CD4-positive, alpha-beta memory T cell (primary cell): Measurements from ENCODE around the gene FSTL3. TPM values are rescaled to one million over a fixed set of nuclear protein-coding genes. Genes with fewer than 3 reads are reported as not detected.

Experiments
- CTCF ChIA-PET: fragments of 350-600 bp; sonication (Branson Sonifier 250); formaldehyde crosslinking; loops from one replicate; lab custom pipeline; 2021; ENCODE audit warnings: inconsistent platforms; ENCODE audit not compliant: partially characterized antibody; lab: Charles Lee
- POLR2A ChIA-PET: fragments of 350-600 bp; sonication (Branson Sonifier 250); formaldehyde crosslinking; loops from one replicate; lab custom pipeline; 2021; ENCODE audit not compliant: partially characterized antibody; lab: Charles Lee
- DNase-seq, 5 donors: peaks; one replicate each; pipeline versions ENCODE4 v3.0.0 to v3.0.0-alpha.2; 2020 to 2022; ENCODE audit warnings: mixed read lengths in 1 of 5
- H3K27ac ChIP-seq: one replicate; pipeline ENCODE4 v1.7.0; 2013; ENCODE audit warnings: low read depth, low read length
- H3K27me3 ChIP-seq: 2 replicates; pipeline ENCODE4 v1.7.0; 2013; ENCODE audit warnings: mild to moderate bottlenecking, low read length, moderate library complexity; ENCODE audit not compliant: insufficient read depth
- H3K36me3 ChIP-seq: 2 replicates; pipeline ENCODE4 v1.7.0; 2013; ENCODE audit warnings: mild to moderate bottlenecking, low read length, moderate library complexity; ENCODE audit not compliant: insufficient read depth
- H3K4me1 ChIP-seq: 2 replicates; pipeline ENCODE4 v1.7.0; 2013; ENCODE audit warnings: mild to moderate bottlenecking, low read length, moderate library complexity; ENCODE audit not compliant: insufficient read depth
- H3K4me3 ChIP-seq, 2 donors: one replicate each; pipeline ENCODE4 v1.7.0; 2013; ENCODE audit warnings: low read length in 2 of 2, mild to moderate bottlenecking in 1 of 2
- H3K9me3 ChIP-seq, 2 donors: one replicate each; pipeline ENCODE4 v1.7.0; 2013; ENCODE audit warnings: low read length in 2 of 2, control low read depth in 1 of 2; ENCODE audit not compliant: control insufficient read depth in 1 of 2
- H3K27ac Mint-ChIP-seq, 7 donors: one replicate each; pipeline ENCODE4 v1.8.0; 2020 to 2021; ENCODE audit warnings: mixed read lengths in 7 of 7, mild to moderate bottlenecking in 6 of 7, inconsistent platforms in 3 of 7, moderate library complexity in 3 of 7
- H3K27me3 Mint-ChIP-seq, 2 donors: one replicate each; pipeline ENCODE4 v1.8.0; 2020 to 2021; ENCODE audit warnings: mixed read lengths in 2 of 2
- H3K36me3 Mint-ChIP-seq, 2 donors: one replicate each; pipeline ENCODE4 v1.8.0; 2020 to 2021; ENCODE audit warnings: mixed read lengths in 2 of 2, inconsistent platforms in 1 of 2, mild to moderate bottlenecking in 1 of 2
- H3K4me1 Mint-ChIP-seq, 4 donors: one replicate each; pipeline ENCODE4 v1.8.0; 2020 to 2021; ENCODE audit warnings: mixed read lengths in 4 of 4, mild to moderate bottlenecking in 1 of 4
- H3K4me3 Mint-ChIP-seq, 8 donors: one replicate each; pipeline ENCODE4 v1.8.0; 2020 to 2021; ENCODE audit warnings: mixed read lengths in 8 of 8, mild to moderate bottlenecking in 7 of 8, moderate library complexity in 6 of 8, inconsistent platforms in 3 of 8
- H3K9me3 Mint-ChIP-seq, 8 donors: one replicate each; pipeline ENCODE4 v1.8.0; 2020 to 2021; ENCODE audit warnings: mixed read lengths in 8 of 8, mild to moderate bottlenecking in 5 of 8, inconsistent platforms in 3 of 8, moderate library complexity in 1 of 8
- intact Hi-C: fragments of 100-400 bp; cut with micrococcal nuclease; formaldehyde crosslinking; loops from one replicate; pipeline ENCODE4 v1.15.1; 2023
- polyA plus RNA-seq, 2 donors: library from polyadenylated mRNA; unstranded; fragments of 300-500 nt; fragmentation: Illumina TruSeq; gene quantifications; one replicate each; pipeline ENCODE4 v1.2.3, GENCODE V29; 2021
- total RNA-seq, 2 experiments: library from RNA; stranded (reverse); gene quantifications; one replicate each; pipeline ENCODE4 v1.2.3, GENCODE V29; 2021

Gene FSTL3
- total and polyA plus RNA-seq, 4 experiments from 2014 or later = 2.0 to 3.4 (median 2.5) TPM

- H3K27ac Mint-ChIP-seq = peak overlapping the region in 6 of 7 donors; percentile 36 to 100 (median 60)
- H3K4me3 Mint-ChIP-seq = peak overlapping the region in 5 of 8 donors; percentile 17 to 54 (median 40)
- Histone ChIP-seq H3K27ac (peak overlapping the region; percentile 40), H3K4me3 (no peak overlapping the region), H3K27me3 (no peaks in the 10 kb centered on the region), H3K36me3 (peaks cover 27% of the 10 kb centered on the region), H3K9me3 (no peaks in the 10 kb centered on the region), H3K4me1 (peaks cover 67% of the 10 kb centered on the region)
- POLR2A ChIA-PET = interaction anchor here (0.6 to 1.7 kb wide), 5 partner anchors 14 to 73 kb away, joined by 3 to 6 read pairs (median 4); partner anchors contain the start of gene POLRMT
- peaks cover 22 to 66% (median 51%) of the 10 kb centered on the region in 4 donors for H3K4me1 Mint-ChIP-seq
- peaks cover 0 to 3% of the 10 kb centered on the region in 2 donors for H3K27me3 Mint-ChIP-seq
- intact Hi-C loops = no loop called here
- peaks cover 0 to 2% (median 0%) of the 10 kb centered on the region in 8 donors for H3K9me3 Mint-ChIP-seq
- CTCF ChIA-PET = no interaction called here
- no peak for DNase-seq
- peaks cover 3 to 41% of the 10 kb centered on the region in 2 donors for H3K36me3 Mint-ChIP-seq
Observed at GRCh38 chr19:656751-657559, 19.2 kb upstream of the FSTL3 start.

GRCh38 chr19:657611-658010 lies 18.6 kb upstream of the FSTL3 start:
- CTCF ChIA-PET = no interaction called here
- Histone ChIP-seq H3K27ac (peak overlapping the region; percentile 40), H3K36me3 (peaks cover 20% of the 10 kb centered on the region), H3K9me3 (no peaks in the 10 kb centered on the region), H3K4me1 (peaks cover 67% of the 10 kb centered on the region), H3K4me3 (no peak overlapping the region), H3K27me3 (no peaks in the 10 kb centered on the region)
- Mint-ChIP-seq H3K27ac (peak overlapping the region in 5 of 7 donors; percentile 24 to 100 (median 57)), H3K27me3 (peaks cover 0 to 3% of the 10 kb centered on the region in 2 donors), H3K9me3 (peaks cover 0 to 2% (median 0%) of the 10 kb centered on the region in 8 donors), H3K4me1 (peaks cover 22 to 67% (median 51%) of the 10 kb centered on the region in 4 donors), H3K36me3 (peaks cover 3 to 43% of the 10 kb centered on the region in 2 donors), H3K4me3 (peak overlapping the region in 3 of 8 donors; percentile 13 to 25 (median 17))
- intact Hi-C loops = no loop called here
- no peak for DNase-seq
- POLR2A ChIA-PET = interaction anchor here (0.9 kb wide), 1 partner anchor 73 kb away, joined by 3 read pairs; no protein-coding TSS in a partner anchor

DNA sequence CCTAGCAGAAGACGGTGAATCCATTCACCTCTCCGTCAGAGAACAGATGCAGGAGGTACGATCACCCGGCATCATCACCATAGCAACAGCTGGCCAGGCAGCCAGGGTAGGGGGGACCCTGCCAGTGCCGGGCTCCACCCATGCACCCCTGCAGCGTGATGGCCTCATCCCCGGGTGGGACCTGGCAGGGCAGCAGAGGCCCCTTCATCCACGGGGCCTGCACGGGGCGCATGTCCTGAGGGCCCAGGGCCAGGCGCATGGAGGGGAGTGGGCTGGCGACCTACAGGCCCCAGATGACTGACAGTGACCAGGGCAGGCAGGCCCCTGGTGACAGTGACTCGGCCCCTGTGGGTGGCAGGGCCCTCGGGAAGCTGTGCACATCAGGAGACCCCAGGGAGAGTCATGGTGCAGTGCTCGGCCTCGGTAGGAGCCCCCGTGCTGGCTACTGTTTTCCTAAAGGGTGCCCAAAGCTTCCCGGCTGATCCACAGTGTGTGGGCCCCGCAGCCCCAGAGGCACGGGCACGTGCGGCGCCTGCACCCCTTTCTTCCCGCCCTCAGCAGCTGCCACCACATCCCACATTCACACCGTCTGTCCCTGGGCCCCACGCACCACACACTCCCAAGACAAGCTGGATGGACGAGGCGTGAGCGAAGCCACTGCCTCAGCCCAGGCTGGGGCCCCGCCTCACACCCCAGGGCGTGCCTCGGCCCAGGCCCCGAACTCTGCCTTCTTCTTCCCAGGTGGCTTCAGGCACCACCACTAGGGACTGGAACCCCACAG lies 17.9 kb upstream of the FSTL3 start:
- no peak for DNase-seq
- ChIA-PET POLR2A (interaction anchor here (0.6 to 6.1 kb wide), 4 partner anchors 21 to 47 kb away, joined by 4 to 54 read pairs (median 30); partner anchors contain the start of gene POLRMT), CTCF (no interaction called here)
- Mint-ChIP-seq H3K4me1 (peaks cover 22 to 68% (median 51%) of the 10 kb centered on the region in 4 donors), H3K27ac (peak overlapping the region; percentile 32 to 100 (median 71)), H3K27me3 (peaks cover 0 to 3% of the 10 kb centered on the region in 2 donors), H3K4me3 (peak overlapping the region in 5 of 8 donors; percentile 21 to 63 (median 48)), H3K9me3 (peaks cover 0 to 2% (median 0%) of the 10 kb centered on the region in 8 donors), H3K36me3 (peaks cover 3 to 43% of the 10 kb centered on the region in 2 donors)
- Histone ChIP-seq H3K9me3 (no peaks in the 10 kb centered on the region), H3K27me3 (no peaks in the 10 kb centered on the region), H3K4me3 (no peak overlapping the region), H3K27ac (peak overlapping the region; percentile 96), H3K4me1 (peaks cover 65% of the 10 kb centered on the region), H3K36me3 (peaks cover 14% of the 10 kb centered on the region)
- intact Hi-C loops = no loop called here

DNA sequence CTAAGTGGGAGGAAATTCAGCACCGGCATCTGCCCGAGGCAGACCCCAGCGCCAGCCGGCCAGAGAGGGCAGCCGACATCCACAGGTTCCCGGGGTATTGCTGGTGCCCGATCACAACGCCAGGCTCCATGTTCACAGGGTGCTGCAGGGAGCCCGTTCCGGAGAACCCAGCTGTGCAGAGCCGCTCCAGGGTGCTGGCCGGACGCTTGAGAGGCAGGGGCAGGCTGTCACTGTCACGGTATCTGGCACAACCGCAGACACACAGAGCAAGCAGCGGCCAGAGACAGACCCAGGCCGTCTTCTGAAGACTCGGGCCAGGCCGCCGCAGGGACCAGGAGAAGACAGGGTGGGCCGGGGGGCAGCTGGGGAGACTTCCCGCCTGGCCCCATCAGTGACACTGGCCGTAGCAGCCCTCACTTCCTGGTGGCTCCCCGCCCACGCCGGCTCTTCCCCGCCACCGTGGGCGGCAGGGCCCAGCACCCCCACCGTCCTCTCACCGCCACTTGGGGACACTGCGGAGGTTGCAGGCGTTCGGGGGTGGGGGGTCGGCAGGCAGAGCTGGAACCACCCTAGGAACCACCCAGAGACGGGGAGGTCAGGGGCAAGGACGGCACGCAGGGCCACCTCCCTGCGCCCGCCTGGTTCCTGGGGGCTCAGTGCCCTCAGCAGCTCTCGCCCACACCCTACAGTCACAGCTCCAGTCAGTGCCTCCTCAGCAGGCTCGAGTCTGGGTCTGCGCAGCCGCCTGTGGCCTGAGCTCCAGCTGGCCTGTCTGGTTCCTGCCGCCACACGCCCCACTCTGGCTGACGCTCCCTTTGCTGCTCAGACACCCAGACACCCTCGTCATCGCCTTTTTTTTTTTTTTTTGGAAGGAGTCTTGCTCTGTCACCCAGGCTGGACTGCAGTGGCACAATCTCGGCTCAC lies 17.0 kb upstream of the FSTL3 start:
- peaks cover 24 to 75% (median 52%) of the 10 kb centered on the region in 4 donors for H3K4me1 Mint-ChIP-seq
- peaks cover 3 to 39% of the 10 kb centered on the region in 2 donors for H3K36me3 Mint-ChIP-seq
- Histone ChIP-seq H3K4me1 (peaks cover 64% of the 10 kb centered on the region), H3K36me3 (peaks cover 6% of the 10 kb centered on the region), H3K27ac (peak overlapping the region; percentile 96), H3K9me3 (no peaks in the 10 kb centered on the region), H3K27me3 (no peaks in the 10 kb centered on the region), H3K4me3 (peak overlapping the region in 1 of 2 donors; percentile 83)
- ChIA-PET CTCF (no interaction called here), POLR2A (interaction anchor here (0.6 to 6.1 kb wide), 6 partner anchors 9 to 148 kb away, joined by 3 to 54 read pairs (median 24); partner anchors contain the start of gene POLRMT)
- peaks cover 0 to 4% (median 0%) of the 10 kb centered on the region in 8 donors for H3K9me3 Mint-ChIP-seq
- H3K4me3 Mint-ChIP-seq = peak overlapping the region; percentile 94 to 100 (median 98)
- H3K27ac Mint-ChIP-seq = peak overlapping the region; percentile 97 to 100 (median 99)
- intact Hi-C loops = no loop called here
- peaks cover 0 to 3% of the 10 kb centered on the region in 2 donors for H3K27me3 Mint-ChIP-seq
- DNase-seq = peak; percentile 43 to 87 (median 50)

- POLR2A ChIA-PET = interaction anchor here (0.5 to 6.1 kb wide), 19 partner anchors 12 to 543 kb away, joined by 3 to 54 read pairs (median 4); partner anchors contain the start of genes ARHGAP45, CDC34, FGF22 and POLRMT
- H3K27ac Mint-ChIP-seq = peak overlapping the region; percentile 97 to 100 (median 99)
- Histone ChIP-seq H3K9me3 (no peaks in the 10 kb centered on the region), H3K4me1 (peaks cover 68% of the 10 kb centered on the region), H3K4me3 (peak overlapping the region; percentile 83 to 99), H3K36me3 (peaks cover 6% of the 10 kb centered on the region), H3K27ac (peak overlapping the region; percentile 96), H3K27me3 (no peaks in the 10 kb centered on the region)
- CTCF ChIA-PET = interaction anchor here (1.2 kb wide), 1 partner anchor 34 kb away, joined by 7 read pairs; no protein-coding TSS in a partner anchor
- intact Hi-C loops = loop anchor here (1.0 to 2.0 kb wide), 3 partner anchors 22 to 51 kb away; partner anchors contain the start of genes FGF22 and POLRMT
- H3K4me1 Mint-ChIP-seq = peaks cover 13 to 72% (median 49%) of the 10 kb centered on the region in 4 donors
- peaks cover 0 to 4% (median 0%) of the 10 kb centered on the region in 8 donors for H3K9me3 Mint-ChIP-seq
- H3K4me3 Mint-ChIP-seq = peak overlapping the region; percentile 94 to 100 (median 98)
- peaks cover 0 to 3% of the 10 kb centered on the region in 2 donors for H3K27me3 Mint-ChIP-seq
- peaks cover 3 to 35% of the 10 kb centered on the region in 2 donors for H3K36me3 Mint-ChIP-seq
- no peak for DNase-seq
Observed at GRCh38 chr19:660793-661426, 15.3 kb upstream of the FSTL3 start.
